ENCODE measurements around the gene GOLGA6L7.
"Not testable (repeated sequence)": the region's sequence is repeated elsewhere in the genome, so short reads cannot be mapped to it uniquely, and the experiment has no call there.

GOLGA6L7 gene

DNA sequence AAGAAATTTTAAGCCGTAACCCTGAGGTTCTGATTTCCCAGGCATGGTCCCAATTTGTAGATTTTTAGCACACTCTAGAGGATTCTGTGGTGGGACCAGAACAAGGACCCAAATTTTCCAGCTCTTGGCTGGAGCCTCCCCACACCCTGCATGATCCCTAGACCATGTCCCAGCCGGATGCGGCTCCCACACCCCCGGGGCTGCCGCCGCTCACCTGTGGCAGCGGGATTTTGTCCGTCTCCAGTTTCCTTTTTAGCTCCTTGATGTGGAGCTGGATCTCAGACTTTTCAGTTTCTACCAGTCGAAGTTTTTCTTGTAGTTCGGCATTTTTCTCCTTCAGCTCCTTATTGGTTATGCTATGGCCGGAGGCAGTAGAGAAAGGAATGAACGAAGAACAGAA is 4.9 kb downstream of the GOLGA6L7 start:
- not testable (repeated sequence) for DNase-seq

- not testable (repeated sequence) for DNase-seq
These were observed 6.2 kb downstream of the GOLGA6L7 start for GRCh38 chr15:28842210-28842609.

DNA sequence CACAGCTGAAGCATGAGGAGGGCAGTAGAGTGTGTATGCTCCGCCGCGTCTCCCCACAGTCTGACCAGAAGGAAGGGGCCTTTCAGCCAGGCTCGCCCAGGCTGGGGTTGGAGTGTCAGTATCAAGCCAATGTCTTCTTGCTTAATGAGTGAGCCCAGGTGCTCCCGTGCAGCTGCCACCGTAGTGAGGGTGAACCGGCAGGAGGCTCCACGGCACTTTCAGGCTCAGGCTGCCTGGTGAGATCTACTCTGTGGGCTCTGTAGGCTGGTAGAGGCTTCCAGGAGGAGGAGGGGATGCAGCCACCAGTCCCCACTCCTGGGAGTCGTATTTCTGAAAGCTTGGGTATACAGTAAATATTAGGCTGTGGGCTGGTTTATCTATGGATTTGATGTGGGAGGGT is 8.2 kb downstream of the GOLGA6L7 start:
- DNase-seq: not testable (repeated sequence)

DNA sequence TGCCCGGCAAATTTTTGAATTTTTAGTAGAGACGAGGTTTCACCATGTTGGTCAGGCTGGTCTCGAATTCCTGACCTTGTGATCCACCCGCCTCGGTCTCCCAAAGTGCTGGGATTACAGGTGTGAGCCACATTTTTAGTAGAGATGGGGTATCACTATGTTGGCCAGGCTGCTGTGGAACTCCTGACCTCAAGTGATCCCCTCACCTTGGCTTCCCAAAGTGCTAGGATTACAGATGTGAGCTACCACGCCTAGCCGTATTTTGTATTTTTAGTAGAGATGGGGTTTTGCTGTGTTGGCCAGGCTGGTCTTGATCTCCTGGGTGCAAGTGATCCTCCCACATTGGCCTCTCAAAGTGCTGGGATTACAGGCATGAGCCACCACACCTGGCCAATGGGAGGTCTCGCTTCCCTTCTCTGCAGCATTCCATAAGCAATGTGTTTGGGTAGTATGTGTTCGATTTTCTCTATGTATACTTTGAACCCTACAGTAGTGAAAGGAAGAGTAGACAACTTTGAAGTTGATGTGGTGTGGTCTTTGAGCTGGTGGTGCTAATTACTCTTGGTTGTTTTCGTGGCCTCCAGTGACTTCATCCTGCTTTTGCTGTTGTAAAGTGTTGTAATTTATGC is 13.4 kb downstream of the GOLGA6L7 start:
- DNase-seq: not testable (repeated sequence)

DNA sequence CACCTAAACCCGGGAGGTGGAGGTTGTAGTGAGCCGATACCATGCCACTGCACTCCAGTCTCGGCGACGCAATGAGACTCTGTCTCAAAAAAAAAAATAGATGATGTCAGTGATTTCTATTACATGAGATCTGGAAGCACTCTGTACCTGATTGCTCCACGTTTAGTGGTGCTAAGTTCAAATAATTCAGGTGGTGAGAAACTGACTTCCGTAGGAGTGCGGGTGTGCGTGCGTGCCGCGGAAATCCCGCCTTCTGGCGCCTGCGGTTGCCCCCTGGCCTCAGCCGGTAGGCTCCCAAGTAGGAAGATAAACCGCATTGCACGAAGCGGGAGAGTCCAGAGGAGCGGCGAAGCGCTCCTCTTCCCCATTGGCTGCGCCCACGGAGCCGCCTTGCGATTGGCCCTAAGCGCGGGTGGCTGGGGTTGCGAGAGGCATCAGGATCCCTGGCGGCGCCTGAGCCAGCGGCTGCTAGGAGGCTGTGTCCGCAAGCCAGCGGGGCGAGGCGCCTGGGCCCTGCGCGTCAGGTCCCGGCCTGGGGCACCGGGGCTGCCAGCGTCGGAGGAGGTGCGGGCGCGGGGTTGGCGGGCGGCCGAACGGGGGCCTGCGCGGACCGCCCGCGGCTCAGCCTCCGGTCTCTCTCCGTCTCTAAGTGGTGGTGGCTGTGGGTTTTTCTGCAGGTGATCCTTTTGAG is 16.4 kb downstream of the GOLGA6L7 start:
- DNase-seq: not testable (repeated sequence)

DNA sequence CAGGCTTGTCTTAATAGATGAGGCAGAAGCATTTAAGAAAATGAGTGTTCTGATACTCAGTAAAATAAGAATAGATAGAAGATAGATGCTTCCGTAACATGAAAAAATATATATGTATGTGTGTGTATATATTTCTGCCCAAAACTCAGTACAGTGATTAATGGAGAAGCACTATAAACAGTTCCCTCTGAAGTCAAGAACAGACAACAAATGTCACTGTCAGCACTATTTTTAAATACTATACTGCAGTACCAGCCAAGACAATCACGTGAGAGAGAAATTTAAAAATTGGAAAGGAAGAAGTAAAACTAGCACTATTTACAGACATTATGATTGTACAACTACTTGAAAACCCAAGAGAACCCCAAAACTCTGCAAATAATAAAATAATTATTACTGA is 27.0 kb downstream of the GOLGA6L7 start:
- DNase-seq: not testable (repeated sequence)

DNA sequence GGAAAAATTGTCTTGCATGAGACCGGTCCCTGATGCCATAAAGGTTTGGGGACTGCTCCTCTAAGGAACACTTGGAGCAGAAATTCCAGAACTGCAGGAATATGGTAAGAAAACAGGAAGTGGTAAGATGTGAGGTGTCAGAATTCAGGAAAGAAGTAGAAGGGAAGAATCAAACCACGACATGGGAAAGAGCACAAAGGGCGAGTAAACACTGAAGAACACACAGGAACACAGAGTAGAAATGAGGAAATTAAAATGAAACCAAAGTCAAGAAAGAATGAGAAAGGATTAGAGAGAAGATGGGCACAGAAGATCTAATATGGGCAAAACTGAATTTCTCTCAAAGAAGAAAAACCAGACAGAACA is 28.5 kb downstream of the GOLGA6L7 start:
- not testable (repeated sequence) for DNase-seq

DNA sequence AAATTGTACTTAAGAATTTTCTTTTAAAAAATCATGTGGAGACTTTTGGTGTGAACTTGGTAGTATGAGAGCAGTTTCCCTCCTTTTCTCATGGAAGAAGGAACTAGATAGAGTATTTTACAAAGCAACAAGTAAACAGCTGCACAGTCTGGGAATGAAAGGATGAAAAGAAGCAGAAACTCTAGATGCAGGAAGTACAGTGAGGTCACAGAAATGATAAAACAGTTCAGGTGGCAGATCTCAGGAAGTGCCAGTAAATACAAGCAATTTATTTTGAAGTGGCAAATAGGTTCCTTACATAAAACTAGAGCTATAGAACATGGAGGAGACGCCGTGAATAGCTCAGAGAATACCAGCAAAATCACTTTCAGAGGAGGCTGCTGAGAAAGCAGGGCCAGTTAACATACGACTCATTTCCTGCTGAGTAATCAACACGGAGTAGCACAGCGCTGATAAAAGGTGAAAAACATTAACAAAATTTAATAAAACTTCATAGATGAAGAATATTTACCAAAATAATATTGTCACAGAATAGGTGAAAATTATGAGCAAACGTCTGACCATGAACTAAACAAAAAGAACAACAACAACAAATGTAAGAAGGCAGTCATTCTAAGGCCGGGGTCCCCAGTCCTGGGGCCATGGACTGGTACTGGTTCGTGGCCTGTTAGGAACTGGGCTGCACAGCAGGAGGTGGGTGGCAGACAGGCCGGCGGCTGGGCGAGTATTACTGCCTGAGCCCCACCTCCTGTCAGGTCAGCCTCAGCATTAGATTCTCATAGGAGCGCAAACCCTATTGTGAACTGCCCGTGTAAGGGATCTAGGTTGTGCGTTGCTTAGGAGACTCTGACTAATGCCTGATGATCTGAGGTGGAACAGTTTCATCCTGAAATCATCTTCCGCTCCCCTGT is 29.2 kb downstream of the GOLGA6L7 start:
- not testable (repeated sequence) for DNase-seq

- not testable (repeated sequence) for DNase-seq
These were observed 30.3 kb downstream of the GOLGA6L7 start for GRCh38 chr15:28818168-28818567.

GRCh38 chr15:28814059-28814458 is 34.4 kb downstream of the GOLGA6L7 start:
- DNase-seq: not testable (repeated sequence)

- not testable (repeated sequence) for DNase-seq
These were observed 35.1 kb downstream of the GOLGA6L7 start for GRCh38 chr15:28813392-28813791.

DNA sequence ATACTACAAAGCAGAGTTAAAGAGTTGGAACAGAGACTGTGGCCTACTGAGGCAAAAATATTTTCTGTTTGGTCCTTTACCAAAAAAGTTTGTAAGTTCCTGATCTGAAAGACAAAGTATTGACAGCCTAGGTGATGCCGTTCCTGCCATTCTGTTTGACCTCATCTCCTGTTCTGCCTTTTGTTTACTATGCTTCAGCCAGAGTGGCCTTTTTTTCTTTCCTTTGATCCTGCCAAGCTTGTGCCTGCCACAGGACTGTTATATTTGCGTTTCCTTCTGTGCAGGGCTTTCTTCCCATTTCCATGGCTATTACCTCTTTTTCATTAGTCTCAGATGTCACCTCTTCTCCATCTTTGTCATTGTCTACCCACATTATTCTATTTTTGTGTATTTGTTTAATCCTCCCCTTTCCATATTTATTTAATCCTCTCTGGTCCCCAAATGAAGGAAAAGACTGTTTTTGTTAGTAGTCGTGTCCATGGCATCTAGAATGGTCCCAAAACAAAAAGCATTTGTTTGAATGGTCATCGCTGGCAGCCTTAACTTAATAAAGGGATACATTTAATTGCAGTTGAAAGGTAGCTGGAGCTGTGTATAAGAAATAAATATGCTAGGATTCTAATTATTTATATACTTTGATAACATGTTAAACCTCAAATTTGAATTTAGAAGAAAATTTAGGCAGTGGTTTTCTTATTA is 36.4 kb downstream of the GOLGA6L7 start:
- DNase-seq: not testable (repeated sequence)

- DNase-seq: not testable (repeated sequence)
These were observed 38.0 kb downstream of the GOLGA6L7 start for GRCh38 chr15:28810444-28810843.

DNA sequence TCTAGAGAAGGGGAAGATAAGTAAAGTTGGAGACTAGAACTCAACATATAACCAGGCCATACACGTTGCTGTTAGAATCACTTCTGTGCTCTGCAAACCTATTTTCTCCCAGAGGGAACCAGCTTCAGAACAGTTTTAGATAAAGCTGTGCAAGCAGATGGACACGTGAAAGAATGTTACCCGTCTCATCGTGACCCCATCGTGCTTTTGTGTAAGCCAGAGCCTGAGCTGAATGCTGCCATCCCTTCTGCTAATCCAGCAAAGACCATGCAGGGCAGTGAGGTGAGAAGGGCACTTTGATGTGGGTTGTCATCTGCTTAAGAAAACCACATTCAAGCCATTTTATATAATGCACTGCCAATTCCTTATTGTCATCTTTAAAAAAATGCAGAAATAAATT is 40.3 kb downstream of the GOLGA6L7 start:
- not testable (repeated sequence) for DNase-seq

GRCh38 chr15:28800366-28800765 is 48.1 kb downstream of the GOLGA6L7 start:
- DNase-seq: peak; percentile 20

DNA sequence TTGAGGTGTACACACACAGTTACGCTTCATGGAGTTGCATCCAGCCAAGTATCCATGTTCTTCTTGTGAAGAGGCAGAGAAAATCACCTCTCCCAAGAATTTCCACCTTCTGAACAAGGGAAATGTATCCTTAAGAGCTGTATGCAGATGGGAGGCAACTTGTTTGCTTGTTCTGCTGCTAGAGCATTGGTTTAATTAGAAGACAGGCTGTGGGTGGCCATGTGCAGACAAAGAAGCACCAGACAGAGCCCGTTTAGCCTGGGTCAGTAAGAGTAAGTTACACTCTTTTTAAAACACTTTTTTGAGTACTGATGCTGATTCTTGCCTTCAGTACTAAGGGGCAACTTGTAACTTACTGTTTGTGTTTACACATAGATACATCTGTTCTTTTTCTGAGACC is 50.2 kb downstream of the GOLGA6L7 start:
- DNase-seq: not testable (repeated sequence)

DNA sequence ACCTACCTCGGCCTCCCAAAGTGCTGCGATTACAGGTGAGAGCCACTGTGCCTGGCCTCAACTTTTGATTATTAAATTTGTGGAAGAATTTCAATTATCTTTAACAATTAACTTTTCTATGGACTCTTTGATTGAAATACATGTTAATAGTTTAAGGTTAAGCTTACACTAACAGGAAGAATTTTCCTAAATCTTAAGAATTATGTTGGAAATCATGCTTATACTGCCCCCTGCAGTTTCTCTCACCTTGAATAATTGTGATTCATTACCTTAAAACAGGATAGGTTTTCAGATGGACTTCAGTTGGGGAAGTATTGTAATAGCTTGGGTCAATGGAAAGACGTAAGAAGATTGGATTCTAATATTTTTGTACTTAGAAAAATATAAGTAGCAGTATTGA is 54.2 kb downstream of the GOLGA6L7 start:
- DNase-seq: not testable (repeated sequence)

Data from NCI-H1105 treated with DMSO at 0.1 percent for 48 hours (cell line).